DND-41 (cell line): ENCODE measurements around the gene KLHL4.

ENCODE experiments used
- CTCF ChIP-seq: IDR thresholded peaks from 2 replicates; pipeline ENCODE4 v1.5.1; 2012; ENCODE audit warnings: borderline replicate concordance, low read length, moderate library complexity, mild to moderate bottlenecking; ENCODE audit not compliant: poor library complexity, severe bottlenecking; ENCODE audit errors: extremely low read depth
- EZH2 ChIP-seq: IDR thresholded peaks from 3 replicates; pipeline ENCODE4 v1.6.1; 2012; ENCODE audit warnings: borderline replicate concordance, low read depth, mild to moderate bottlenecking, moderate library complexity, low read length, inconsistent platforms; ENCODE audit not compliant: severe bottlenecking

GRCh38 chrX:87528487-87528886 is 10.9 kb downstream of the KLHL4 start:
- no peak for TF ChIP-seq CTCF
- no peak for TF ChIP-seq EZH2
